ENCODE data around the gene WNT11. TPM values are rescaled to one million over a fixed set of nuclear protein-coding genes. Genes with fewer than 3 reads are reported as not detected.

WNT11 gene
- total RNA-seq, 2 experiments from 2014 or later = 0.96 to 2.0 TPM

DNA sequence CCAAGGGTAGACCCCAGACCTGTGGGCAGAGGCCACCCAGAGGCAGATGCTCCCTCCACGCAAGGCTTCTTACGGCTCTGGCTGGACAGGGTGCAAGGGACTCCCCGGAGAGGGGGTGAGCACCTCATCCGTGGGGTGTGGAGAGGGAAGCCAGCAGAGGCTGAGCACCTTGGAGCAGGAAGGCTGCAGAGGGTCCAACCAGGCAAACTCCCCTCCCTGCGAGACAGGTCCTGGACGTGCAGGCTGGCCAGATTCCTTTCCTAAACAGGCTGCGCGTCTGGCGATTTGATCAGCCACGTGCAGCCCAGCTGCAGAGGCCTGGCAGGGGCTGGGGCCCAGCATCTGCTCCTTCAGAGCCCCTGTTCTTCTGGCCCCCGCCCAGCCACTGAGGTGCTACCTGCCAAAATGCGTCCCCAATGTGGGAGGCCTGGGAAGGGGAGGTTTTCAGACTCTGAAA, 49.3 kb downstream of the WNT11 start:
- H3K27me3 Mint-ChIP-seq = peaks cover 17% of the 10 kb centered on the region
- no peaks in the 10 kb centered on the region for H3K9me3 Mint-ChIP-seq (ENCODE audit: low read depth)
- no peak overlapping the region for H3K4me3 Mint-ChIP-seq
- no peaks in the 10 kb centered on the region for H3K36me3 Mint-ChIP-seq
- ATAC-seq (no peak), DNase-seq (no peak)
- H3K27ac Mint-ChIP-seq = no peak overlapping the region
- H3K4me1 Mint-ChIP-seq = peaks cover 22% of the 10 kb centered on the region
- CTCF ChIA-PET = interaction anchor here (2.0 kb wide), 1 partner anchor 50 kb away, joined by 4 read pairs; no protein-coding TSS in a partner anchor

DNA sequence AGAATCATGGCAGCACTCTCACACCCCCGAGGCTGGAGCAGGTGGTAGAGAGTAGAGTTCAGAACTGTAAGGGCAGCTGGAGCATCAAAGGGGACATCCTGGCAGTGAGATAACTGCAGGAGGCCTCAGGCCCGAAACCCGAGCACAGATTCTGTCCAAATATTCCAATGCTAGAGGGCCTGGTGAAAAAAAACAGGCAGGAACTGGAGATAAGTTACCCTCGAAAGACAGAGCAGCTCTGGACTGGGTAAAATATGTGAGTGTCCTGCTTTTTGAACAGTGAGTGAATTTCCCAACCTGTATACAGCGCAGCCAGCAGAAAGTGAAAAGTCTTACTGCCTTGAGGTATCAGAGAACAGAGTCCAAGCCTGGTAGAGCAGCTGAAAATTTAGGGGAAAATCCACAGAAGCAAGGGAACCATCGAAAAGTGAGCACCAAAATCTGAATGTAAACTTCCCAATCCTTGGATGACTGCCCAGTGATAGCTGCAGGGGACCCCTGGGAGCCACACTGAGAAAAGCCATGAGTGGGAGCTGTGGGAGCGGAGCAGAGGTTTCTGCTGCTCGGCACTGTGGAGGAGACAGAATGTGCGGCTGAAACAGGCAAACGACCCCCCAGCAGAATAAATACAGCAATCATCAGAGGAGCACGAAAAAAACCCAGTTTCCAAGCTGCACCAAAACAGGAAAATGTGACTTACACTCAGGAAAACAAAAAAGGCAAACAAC, 50.6 kb downstream of the WNT11 start:
- Mint-ChIP-seq H3K36me3 (no peaks in the 10 kb centered on the region), H3K4me1 (peaks cover 28% of the 10 kb centered on the region), H3K27ac (no peak overlapping the region), H3K27me3 (peaks cover 17% of the 10 kb centered on the region), H3K9me3 (ENCODE audit: low read depth) (no peaks in the 10 kb centered on the region), H3K4me3 (no peak overlapping the region)
- no peak for DNase-seq
- CTCF ChIA-PET = interaction anchor here (0.7 to 1.1 kb wide), 2 partner anchors 270 to 354 kb away, joined by 3 to 4 read pairs; no protein-coding TSS in a partner anchor
- ATAC-seq = no peak

GRCh38 chr11:76153571-76153923, 52.8 kb downstream of the WNT11 start:
- DNase-seq (peak; percentile 35), ATAC-seq (no peak)
- Mint-ChIP-seq H3K4me1 (peaks cover 25% of the 10 kb centered on the region), H3K27me3 (peaks cover 17% of the 10 kb centered on the region), H3K4me3 (peak overlapping the region; percentile 60), H3K27ac (peak overlapping the region; percentile 27), H3K9me3 (ENCODE audit: low read depth) (no peaks in the 10 kb centered on the region), H3K36me3 (no peaks in the 10 kb centered on the region)
- CTCF ChIA-PET = interaction anchor here (2.0 to 2.5 kb wide), 6 partner anchors 10 to 352 kb away, joined by 10 to 24 read pairs (median 13); no protein-coding TSS in a partner anchor

- ATAC-seq = peak; percentile 35
- Mint-ChIP-seq H3K27me3 (peaks cover 15% of the 10 kb centered on the region), H3K36me3 (no peaks in the 10 kb centered on the region), H3K4me3 (peak overlapping the region; percentile 60), H3K27ac (peak overlapping the region; percentile 27), H3K4me1 (peaks cover 25% of the 10 kb centered on the region), H3K9me3 (ENCODE audit: low read depth) (no peaks in the 10 kb centered on the region)
- CTCF ChIA-PET = interaction anchor here (0.7 to 2.5 kb wide), 45 partner anchors 8 to 1433 kb away, joined by 3 to 63 read pairs (median 5); no protein-coding TSS in a partner anchor
- peak; percentile 54 for DNase-seq
Measured at GRCh38 chr11:76152741-76153570, 53.3 kb downstream of the WNT11 start.

GRCh38 chr11:76152086-76152681, 54.1 kb downstream of the WNT11 start:
- H3K36me3 Mint-ChIP-seq = no peaks in the 10 kb centered on the region
- CTCF ChIA-PET = interaction anchor here (0.6 to 2.5 kb wide), 54 partner anchors 9 to 1433 kb away, joined by 3 to 63 read pairs (median 4); no protein-coding TSS in a partner anchor
- DNase-seq (peak; percentile 92), ATAC-seq (peak; percentile 95)
- peak overlapping the region; percentile 12 for H3K27ac Mint-ChIP-seq
- peaks cover 25% of the 10 kb centered on the region for H3K4me1 Mint-ChIP-seq
- H3K27me3 Mint-ChIP-seq = peaks cover 14% of the 10 kb centered on the region
- peak overlapping the region; percentile 60 for H3K4me3 Mint-ChIP-seq
- no peaks in the 10 kb centered on the region for H3K9me3 Mint-ChIP-seq (ENCODE audit: low read depth)

- no peaks in the 10 kb centered on the region for H3K36me3 Mint-ChIP-seq
- DNase-seq (peak; percentile 39), ATAC-seq (peak; percentile 11)
- peaks cover 13% of the 10 kb centered on the region for H3K27me3 Mint-ChIP-seq
- peaks cover 25% of the 10 kb centered on the region for H3K4me1 Mint-ChIP-seq
- CTCF ChIA-PET = interaction anchor here (0.6 to 2.5 kb wide), 46 partner anchors 8 to 812 kb away, joined by 3 to 63 read pairs (median 5); no protein-coding TSS in a partner anchor
- no peaks in the 10 kb centered on the region for H3K9me3 Mint-ChIP-seq (ENCODE audit: low read depth)
- no peak overlapping the region for H3K27ac Mint-ChIP-seq
- H3K4me3 Mint-ChIP-seq = peak overlapping the region; percentile 60
Measured at GRCh38 chr11:76151556-76152085, 54.7 kb downstream of the WNT11 start.

- DNase-seq (no peak), ATAC-seq (no peak)
- H3K9me3 Mint-ChIP-seq (ENCODE audit: low read depth) = no peaks in the 10 kb centered on the region
- peaks cover 25% of the 10 kb centered on the region for H3K4me1 Mint-ChIP-seq
- H3K4me3 Mint-ChIP-seq = no peak overlapping the region
- CTCF ChIA-PET = interaction anchor here (1.0 to 1.5 kb wide), 4 partner anchors 11 to 347 kb away, joined by 3 to 4 read pairs (median 4); no protein-coding TSS in a partner anchor
- H3K27ac Mint-ChIP-seq = no peak overlapping the region
- no peaks in the 10 kb centered on the region for H3K36me3 Mint-ChIP-seq
- peaks cover 10% of the 10 kb centered on the region for H3K27me3 Mint-ChIP-seq
Measured at GRCh38 chr11:76150141-76150540, 56.2 kb downstream of the WNT11 start.

DNA sequence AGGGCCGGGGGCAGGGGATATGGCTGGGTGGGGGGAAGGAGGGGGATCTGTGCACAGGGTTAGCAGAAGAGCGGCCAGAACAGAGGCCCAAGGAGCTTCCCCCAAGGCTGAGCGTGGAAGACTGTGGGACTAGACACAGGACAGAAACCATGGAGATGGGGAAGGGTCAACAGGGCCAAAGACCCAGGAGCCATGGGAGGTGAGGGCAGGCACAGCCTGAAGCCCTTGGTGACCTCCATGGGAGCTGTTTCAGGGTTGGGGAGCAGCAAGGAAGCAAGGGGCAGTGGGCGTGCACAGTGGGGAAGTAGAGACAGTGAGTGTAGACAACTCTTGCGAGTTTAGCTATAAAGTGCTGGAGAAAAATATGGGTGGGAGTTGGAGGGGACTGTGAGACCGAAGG, 56.6 kb downstream of the WNT11 start:
- H3K9me3 Mint-ChIP-seq (ENCODE audit: low read depth) = no peaks in the 10 kb centered on the region
- H3K27me3 Mint-ChIP-seq = peaks cover 10% of the 10 kb centered on the region
- no peak for ATAC-seq
- CTCF ChIA-PET = interaction anchor here (1.0 to 1.5 kb wide), 4 partner anchors 10 to 347 kb away, joined by 3 to 4 read pairs (median 4); no protein-coding TSS in a partner anchor
- H3K4me1 Mint-ChIP-seq = peaks cover 25% of the 10 kb centered on the region
- H3K27ac Mint-ChIP-seq = no peak overlapping the region
- H3K36me3 Mint-ChIP-seq = no peaks in the 10 kb centered on the region
- DNase-seq = no peak
- H3K4me3 Mint-ChIP-seq = no peak overlapping the region

- DNase-seq (no peak), ATAC-seq (no peak)
- no peak overlapping the region for H3K27ac Mint-ChIP-seq
- no peak overlapping the region for H3K4me3 Mint-ChIP-seq
- peaks cover 7% of the 10 kb centered on the region for H3K27me3 Mint-ChIP-seq
- H3K9me3 Mint-ChIP-seq (ENCODE audit: low read depth) = no peaks in the 10 kb centered on the region
- CTCF ChIA-PET = interaction anchor here (1.2 to 1.5 kb wide), 3 partner anchors 9 to 346 kb away, joined by 3 to 4 read pairs (median 3); no protein-coding TSS in a partner anchor
- no peaks in the 10 kb centered on the region for H3K36me3 Mint-ChIP-seq
- peaks cover 28% of the 10 kb centered on the region for H3K4me1 Mint-ChIP-seq
Measured at GRCh38 chr11:76148941-76149613, 57.2 kb downstream of the WNT11 start.

- ATAC-seq (no peak), DNase-seq (no peak)
- CTCF ChIA-PET = interaction anchor here (1.6 kb wide), 1 partner anchor 251 kb away, joined by 5 read pairs; no protein-coding TSS in a partner anchor
Measured at GRCh38 chr11:76148231-76148630, 58.1 kb downstream of the WNT11 start.

DNA sequence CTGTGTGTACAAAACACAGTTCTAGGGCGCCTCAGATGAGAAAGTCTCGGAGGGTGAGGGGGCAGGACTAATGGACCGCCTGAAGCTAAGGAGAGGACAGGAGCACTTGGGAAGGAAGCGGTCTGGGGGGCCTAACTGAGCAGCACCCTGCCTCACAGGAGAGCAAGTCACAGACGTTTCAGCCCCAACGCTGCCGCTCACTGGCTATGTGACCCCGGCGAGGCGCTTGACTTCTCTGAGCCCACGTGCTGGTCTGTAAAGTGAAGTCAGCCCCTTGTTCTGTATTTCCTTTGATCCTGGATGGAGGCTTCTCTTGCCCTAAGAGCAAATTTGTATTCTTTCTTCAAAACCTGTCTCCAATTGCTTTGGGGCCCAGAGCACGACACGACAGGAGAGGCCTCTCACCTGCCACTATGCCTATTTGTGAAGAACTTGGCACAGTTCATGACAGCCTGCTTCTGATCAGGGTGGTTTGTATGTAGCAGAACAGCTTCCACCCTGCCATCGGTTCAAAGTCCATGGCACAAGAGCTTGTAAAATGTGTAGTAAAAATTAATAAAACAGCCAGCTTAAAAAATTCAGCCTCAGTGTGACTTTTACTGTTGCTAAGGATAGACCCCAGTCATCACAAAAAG, 59.1 kb downstream of the WNT11 start:
- H3K4me3 Mint-ChIP-seq = no peak overlapping the region
- CTCF ChIA-PET = interaction anchor here (0.9 to 1.6 kb wide), 2 partner anchors 60 to 250 kb away, joined by 3 to 5 read pairs; no protein-coding TSS in a partner anchor
- no peak for ATAC-seq

More at GRCh38 chr11:76148231-76148630, 58.1 kb downstream of the WNT11 start:
- Mint-ChIP-seq H3K9me3 (ENCODE audit: low read depth) (no peaks in the 10 kb centered on the region), H3K27ac (no peak overlapping the region), H3K4me3 (no peak overlapping the region), H3K4me1 (peaks cover 21% of the 10 kb centered on the region), H3K27me3 (peaks cover 5% of the 10 kb centered on the region), H3K36me3 (no peaks in the 10 kb centered on the region)

GRCh38 chr11:76143274-76143673, 63.0 kb downstream of the WNT11 start:
- CTCF ChIA-PET = interaction anchor here (2.3 kb wide), 1 partner anchor 9 kb away, joined by 14 read pairs; no protein-coding TSS in a partner anchor

More for the DNA sequence above, 59.1 kb downstream of the WNT11 start:
- Mint-ChIP-seq H3K9me3 (ENCODE audit: low read depth) (no peaks in the 10 kb centered on the region), H3K27ac (no peak overlapping the region), H3K4me1 (peaks cover 11% of the 10 kb centered on the region), H3K36me3 (no peaks in the 10 kb centered on the region), H3K27me3 (peaks cover 2% of the 10 kb centered on the region)
- DNase-seq = no peak

More at GRCh38 chr11:76143274-76143673, 63.0 kb downstream of the WNT11 start:
- no peak overlapping the region for H3K27ac Mint-ChIP-seq
- no peak overlapping the region for H3K4me3 Mint-ChIP-seq
- H3K4me1 Mint-ChIP-seq = peaks cover 3% of the 10 kb centered on the region
- H3K9me3 Mint-ChIP-seq (ENCODE audit: low read depth) = no peaks in the 10 kb centered on the region
- DNase-seq (no peak), ATAC-seq (no peak)
- no peaks in the 10 kb centered on the region for H3K36me3 Mint-ChIP-seq
- H3K27me3 Mint-ChIP-seq = no peaks in the 10 kb centered on the region

Data from activated CD8-positive, alpha-beta memory T cell treated with anti-CD3 and anti-CD28 coated beads, Interleukin-2, amount 10 ng/mL, durations not matched to agents 7 days and 5 days (primary cell).